Femur (tissue), 1 donor: Measurements from ENCODE around the gene GLT8D2.

ENCODE experiments used
- DNase-seq: peaks from one replicate; pipeline ENCODE4 v3.0.0-alpha.2; 2017

The GLT8D2 gene

GRCh38 chr12:103947871-103948555, 102.0 kb downstream of the GLT8D2 start:
- DNase-seq: no peak

GRCh38 chr12:103944964-103945363, 105.0 kb downstream of the GLT8D2 start:
- DNase-seq: no peak
